Neutrophil (primary cell): Measurements from ENCODE around the gene MTF1.

ENCODE experiments used
- H3K27ac ChIP-seq: fragments of 200-600 bp; sonication (generic); 2 replicates; pipeline ENCODE4 v1.5.1; 2016; ENCODE audit warnings: mild to moderate bottlenecking, moderate library complexity
- H3K27me3 ChIP-seq: fragments of 200-600 bp; sonication (generic); 2 replicates; pipeline ENCODE4 v1.6.0; 2016; ENCODE audit warnings: mild to moderate bottlenecking
- H3K36me3 ChIP-seq: fragments of 200-600 bp; sonication (generic); 2 replicates; pipeline ENCODE4 v1.5.1; 2017
- H3K4me1 ChIP-seq, 2 experiments: fragments of 200-600 bp in 1 of 2; sonication (generic) in 1 of 2; 1 replicate in 1 of 2; 2 replicates in 1 of 2; pipeline versions ENCODE4 v1.5.1 to v1.6.1; 2013 to 2016; ENCODE audit warnings: low read depth in 1 of 2, low read length in 1 of 2, mild to moderate bottlenecking in 1 of 2, moderate library complexity in 1 of 2; ENCODE audit not compliant: control insufficient read depth in 1 of 2, insufficient read depth in 1 of 2
- H3K4me3 ChIP-seq, 2 experiments: fragments of 200-600 bp in 1 of 2; sonication (generic) in 1 of 2; 1 replicate in 1 of 2; 2 replicates in 1 of 2; pipeline ENCODE4 v1.5.1; 2013 to 2016; ENCODE audit warnings: low read depth in 1 of 2, low read length in 1 of 2, mild to moderate bottlenecking in 1 of 2, moderate library complexity in 1 of 2
- H3K9me3 ChIP-seq: fragments of 200-600 bp; sonication (generic); 2 replicates; pipeline ENCODE4 v1.5.1; 2016
- TF ChIP-seq, protein P1 (sequence below): fragments of 200-600 bp; sonication (generic); IDR thresholded peaks from 2 replicates; pipeline ENCODE4 v1.5.1; 2016; ENCODE audit warnings: antibody characterized with exemption

Gene MTF1

DNA sequence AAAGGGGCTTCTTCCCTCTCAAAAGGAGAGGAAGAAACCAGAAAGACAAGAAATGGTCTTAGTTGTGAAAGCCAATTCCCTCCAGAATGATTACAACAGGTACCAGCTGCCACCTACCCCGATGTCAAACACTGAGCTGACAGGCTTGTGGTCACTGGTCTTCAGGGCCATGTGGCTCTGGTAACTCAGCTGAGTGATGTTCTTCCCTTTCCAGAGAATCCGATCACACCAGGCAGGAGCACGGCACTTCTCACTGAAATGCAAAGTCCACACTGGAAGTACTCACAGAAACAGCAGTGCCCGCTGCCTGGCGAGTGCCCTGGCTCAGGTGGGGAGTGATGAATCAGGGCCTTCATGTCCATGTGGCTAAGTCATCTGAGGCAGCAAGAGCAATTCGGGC lies 18.7 kb upstream of the MTF1 start:
- no peak overlapping the region for H3K27ac ChIP-seq
- no peaks in the 10 kb centered on the region for H3K27me3 ChIP-seq
- H3K36me3 ChIP-seq: peaks cover 96% of the 10 kb centered on the region
- TF ChIP-seq, protein P1, sequence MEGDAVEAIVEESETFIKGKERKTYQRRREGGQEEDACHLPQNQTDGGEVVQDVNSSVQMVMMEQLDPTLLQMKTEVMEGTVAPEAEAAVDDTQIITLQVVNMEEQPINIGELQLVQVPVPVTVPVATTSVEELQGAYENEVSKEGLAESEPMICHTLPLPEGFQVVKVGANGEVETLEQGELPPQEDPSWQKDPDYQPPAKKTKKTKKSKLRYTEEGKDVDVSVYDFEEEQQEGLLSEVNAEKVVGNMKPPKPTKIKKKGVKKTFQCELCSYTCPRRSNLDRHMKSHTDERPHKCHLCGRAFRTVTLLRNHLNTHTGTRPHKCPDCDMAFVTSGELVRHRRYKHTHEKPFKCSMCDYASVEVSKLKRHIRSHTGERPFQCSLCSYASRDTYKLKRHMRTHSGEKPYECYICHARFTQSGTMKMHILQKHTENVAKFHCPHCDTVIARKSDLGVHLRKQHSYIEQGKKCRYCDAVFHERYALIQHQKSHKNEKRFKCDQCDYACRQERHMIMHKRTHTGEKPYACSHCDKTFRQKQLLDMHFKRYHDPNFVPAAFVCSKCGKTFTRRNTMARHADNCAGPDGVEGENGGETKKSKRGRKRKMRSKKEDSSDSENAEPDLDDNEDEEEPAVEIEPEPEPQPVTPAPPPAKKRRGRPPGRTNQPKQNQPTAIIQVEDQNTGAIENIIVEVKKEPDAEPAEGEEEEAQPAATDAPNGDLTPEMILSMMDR: no peak
- H3K9me3 ChIP-seq: no peaks in the 10 kb centered on the region
- H3K4me3 ChIP-seq: no peak overlapping the region
- no peaks in the 10 kb centered on the region for H3K4me1 ChIP-seq

GRCh38 chr1:37875833-37876232 lies 16.4 kb upstream of the MTF1 start:
- Histone ChIP-seq H3K36me3 (peaks cover 91% of the 10 kb centered on the region), H3K4me3 (no peak overlapping the region), H3K9me3 (no peaks in the 10 kb centered on the region), H3K27ac (no peak overlapping the region), H3K27me3 (no peaks in the 10 kb centered on the region), H3K4me1 (no peaks in the 10 kb centered on the region)
- TF ChIP-seq, protein P1: no peak

GRCh38 chr1:37872692-37873091 lies 13.3 kb upstream of the MTF1 start:
- Histone ChIP-seq H3K27me3 (no peaks in the 10 kb centered on the region), H3K36me3 (peaks cover 88% of the 10 kb centered on the region), H3K4me1 (no peaks in the 10 kb centered on the region), H3K4me3 (no peak overlapping the region), H3K27ac (no peak overlapping the region), H3K9me3 (no peaks in the 10 kb centered on the region)
- TF ChIP-seq, protein P1: no peak

GRCh38 chr1:37868466-37868865 lies 9.1 kb upstream of the MTF1 start:
- Histone ChIP-seq H3K4me3 (no peak overlapping the region), H3K27me3 (no peaks in the 10 kb centered on the region), H3K27ac (no peak overlapping the region), H3K36me3 (peaks cover 89% of the 10 kb centered on the region), H3K4me1 (no peaks in the 10 kb centered on the region), H3K9me3 (no peaks in the 10 kb centered on the region)
- TF ChIP-seq, protein P1: no peak

- H3K4me3 ChIP-seq: no peak overlapping the region
- H3K27me3 ChIP-seq: no peaks in the 10 kb centered on the region
- H3K4me1 ChIP-seq: no peaks in the 10 kb centered on the region
- no peak overlapping the region for H3K27ac ChIP-seq
- TF ChIP-seq, protein P1: no peak
- peaks cover 89% of the 10 kb centered on the region for H3K36me3 ChIP-seq
- H3K9me3 ChIP-seq: no peaks in the 10 kb centered on the region
Measured at GRCh38 chr1:37867784-37868183, 8.4 kb upstream of the MTF1 start.

- Histone ChIP-seq H3K27ac (no peak overlapping the region), H3K4me1 (peaks cover 4 to 8% of the 10 kb centered on the region in 2 experiments), H3K9me3 (no peaks in the 10 kb centered on the region), H3K27me3 (no peaks in the 10 kb centered on the region), H3K36me3 (peaks cover 89% of the 10 kb centered on the region), H3K4me3 (no peak overlapping the region)
- TF ChIP-seq, protein P1: no peak
Measured at GRCh38 chr1:37866491-37866890, 7.1 kb upstream of the MTF1 start.
